ENCODE results near the gene CSNK1G1.

CSNK1G1 gene

GRCh38 chr15:64209680-64210334, 146.2 kb downstream of the CSNK1G1 start:
- H3K27me3 ChIP-seq (replicated peaks; ENCODE audit: control insufficient read depth, insufficient read depth, low read length): no peaks in the 10 kb centered on the region
- TF ChIP-seq CTCF (IDR thresholded peaks at IDR 0.05; ENCODE audit: insufficient read depth, low read length, poor library complexity, severe bottlenecking): peak; percentile 49
- no peak overlapping the region for H3K4me3 ChIP-seq (replicated peaks; ENCODE audit: low read depth, low read length)
- peak; percentile 13 for DNase-seq (ENCODE audit: extremely low read depth, insufficient read length)
- no peaks in the 10 kb centered on the region; the same call in 1 of the 2 replicates for H3K36me3 ChIP-seq (ENCODE audit: control insufficient read depth, insufficient read depth, low read length)

GRCh38 chr15:64205202-64205601, 150.8 kb downstream of the CSNK1G1 start:
- peaks cover 9% of the 10 kb centered on the region for H3K36me3 ChIP-seq (ENCODE audit: control insufficient read depth, insufficient read depth, low read length)
- H3K4me3 ChIP-seq (replicated peaks; ENCODE audit: low read depth, low read length): no peak overlapping the region
- DNase-seq (ENCODE audit: extremely low read depth, insufficient read length): no peak
- no peak for TF ChIP-seq CTCF (IDR thresholded peaks at IDR 0.05; ENCODE audit: insufficient read depth, low read length, poor library complexity, severe bottlenecking)
- no peaks in the 10 kb centered on the region for H3K27me3 ChIP-seq (replicated peaks; ENCODE audit: control insufficient read depth, insufficient read depth, low read length)

- H3K4me3 ChIP-seq (replicated peaks; ENCODE audit: low read depth, low read length): no peak overlapping the region
- no peak for DNase-seq (ENCODE audit: extremely low read depth, insufficient read length)
- TF ChIP-seq CTCF (IDR thresholded peaks at IDR 0.05; ENCODE audit: insufficient read depth, low read length, poor library complexity, severe bottlenecking): no peak
- H3K27me3 ChIP-seq (replicated peaks; ENCODE audit: control insufficient read depth, insufficient read depth, low read length): no peaks in the 10 kb centered on the region
- H3K36me3 ChIP-seq (ENCODE audit: control insufficient read depth, insufficient read depth, low read length): peaks cover 5% of the 10 kb centered on the region
Observed at GRCh38 chr15:64197425-64197824, 158.5 kb downstream of the CSNK1G1 start.

- no peak for TF ChIP-seq CTCF (IDR thresholded peaks at IDR 0.05; ENCODE audit: insufficient read depth, low read length, poor library complexity, severe bottlenecking)
- DNase-seq (ENCODE audit: extremely low read depth, insufficient read length): no peak
- no peaks in the 10 kb centered on the region; the same call in 1 of the 2 replicates for H3K36me3 ChIP-seq (ENCODE audit: control insufficient read depth, insufficient read depth, low read length)
Observed at GRCh38 chr15:64193971-64194370, 162.0 kb downstream of the CSNK1G1 start.

GRCh38 chr15:64191971-64192830, 163.8 kb downstream of the CSNK1G1 start:
- no peak overlapping the region for H3K4me3 ChIP-seq (replicated peaks; ENCODE audit: low read depth, low read length)
- no peaks in the 10 kb centered on the region for H3K27me3 ChIP-seq (replicated peaks; ENCODE audit: control insufficient read depth, insufficient read depth, low read length)
- peaks cover 2% of the 10 kb centered on the region for H3K36me3 ChIP-seq (ENCODE audit: control insufficient read depth, insufficient read depth, low read length)
- no peak for TF ChIP-seq CTCF (IDR thresholded peaks at IDR 0.05; ENCODE audit: insufficient read depth, low read length, poor library complexity, severe bottlenecking)
- DNase-seq (ENCODE audit: extremely low read depth, insufficient read length): no peak

More at GRCh38 chr15:64193971-64194370, 162.0 kb downstream of the CSNK1G1 start:
- Histone ChIP-seq H3K4me3 (replicated peaks; ENCODE audit: low read depth, low read length) (no peak overlapping the region), H3K27me3 (replicated peaks; ENCODE audit: control insufficient read depth, insufficient read depth, low read length) (no peaks in the 10 kb centered on the region)

All from GM06990 (cell line).